Mucosa of stomach (tissue), 1 donor: ENCODE measurements around the gene DBI.

Experiments used
- H3K27me3 ChIP-seq: one replicate; pipeline ENCODE4 v1.7.0; 2013; ENCODE audit warnings: mild to moderate bottlenecking, low read length; ENCODE audit not compliant: control insufficient read depth, insufficient read depth
- H3K36me3 ChIP-seq: one replicate; pipeline ENCODE4 v1.7.0; 2013; ENCODE audit warnings: low read length; ENCODE audit not compliant: control insufficient read depth, insufficient read depth
- H3K4me1 ChIP-seq: one replicate; pipeline ENCODE4 v1.7.0; 2013; ENCODE audit warnings: mild to moderate bottlenecking, low read length; ENCODE audit not compliant: control insufficient read depth, insufficient read depth
- H3K4me3 ChIP-seq: one replicate; pipeline ENCODE4 v1.7.0; 2013; ENCODE audit warnings: low read length
- H3K9ac ChIP-seq: one replicate; pipeline ENCODE4 v1.7.0; 2013; ENCODE audit warnings: mild to moderate bottlenecking, low read length, moderate library complexity
- H3K9me3 ChIP-seq: one replicate; pipeline ENCODE4 v1.7.0; 2013; ENCODE audit warnings: mild to moderate bottlenecking, low read length, moderate library complexity; ENCODE audit not compliant: control insufficient read depth
- donor health status: Pancreatic carcinoma.

The DBI gene

DNA sequence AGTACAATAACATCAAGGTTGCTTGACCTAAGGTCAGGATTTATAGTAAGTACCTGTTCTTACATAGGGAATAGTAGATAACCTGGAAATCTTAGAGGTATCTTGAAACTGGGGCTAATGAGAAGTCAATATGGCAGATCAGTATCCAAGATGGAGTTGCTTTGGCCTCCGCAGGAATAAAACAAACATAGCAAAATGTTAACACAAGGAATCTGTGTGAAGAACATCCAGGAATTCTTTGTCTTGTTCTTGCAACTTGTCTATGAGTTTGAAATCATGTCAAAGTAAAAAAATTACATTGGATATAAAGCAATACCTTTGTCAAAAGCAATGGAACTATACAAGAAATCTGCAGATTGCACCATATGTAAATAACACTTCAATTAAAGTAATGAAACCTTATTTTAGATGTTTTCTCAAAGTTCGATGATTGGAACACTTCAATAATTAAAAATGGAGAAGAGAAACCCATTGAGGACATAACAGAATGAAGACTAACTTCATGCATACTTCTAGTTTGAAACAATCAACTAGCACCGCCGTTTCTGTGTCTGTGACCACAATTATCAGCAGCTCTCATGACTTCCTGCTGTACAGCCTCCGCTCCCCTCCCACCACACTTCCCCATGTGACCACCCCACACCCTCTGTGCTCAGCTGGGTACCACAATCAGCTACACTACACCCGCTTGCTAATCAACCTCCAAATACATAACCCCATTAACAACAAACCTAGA lies 27.8 kb upstream of the DBI start:
- Histone ChIP-seq H3K4me3 (no peak overlapping the region), H3K4me1 (no peaks in the 10 kb centered on the region), H3K36me3 (no peaks in the 10 kb centered on the region), H3K9ac (no peak overlapping the region), H3K27me3 (no peaks in the 10 kb centered on the region), H3K9me3 (no peaks in the 10 kb centered on the region)

DNA sequence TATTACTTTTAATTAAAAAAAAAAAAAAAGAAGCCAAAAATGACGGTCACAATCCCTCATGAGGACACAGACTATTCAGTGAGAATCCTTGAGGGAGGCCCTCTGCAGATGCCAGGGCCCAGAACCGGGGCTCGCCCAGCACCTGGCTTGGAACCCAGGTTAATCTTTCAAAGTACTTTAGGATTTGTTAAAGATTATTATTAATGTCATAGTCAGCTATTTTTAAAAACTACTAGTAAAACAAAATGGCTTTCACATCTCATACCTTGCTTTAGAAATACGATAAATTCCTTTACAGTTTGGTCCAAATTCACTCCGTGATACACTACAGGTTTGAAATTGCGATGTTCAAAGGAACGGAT lies 27.2 kb upstream of the DBI start:
- Histone ChIP-seq H3K36me3 (no peaks in the 10 kb centered on the region), H3K27me3 (no peaks in the 10 kb centered on the region), H3K9me3 (no peaks in the 10 kb centered on the region), H3K4me3 (no peak overlapping the region), H3K9ac (no peak overlapping the region), H3K4me1 (no peaks in the 10 kb centered on the region)

DNA sequence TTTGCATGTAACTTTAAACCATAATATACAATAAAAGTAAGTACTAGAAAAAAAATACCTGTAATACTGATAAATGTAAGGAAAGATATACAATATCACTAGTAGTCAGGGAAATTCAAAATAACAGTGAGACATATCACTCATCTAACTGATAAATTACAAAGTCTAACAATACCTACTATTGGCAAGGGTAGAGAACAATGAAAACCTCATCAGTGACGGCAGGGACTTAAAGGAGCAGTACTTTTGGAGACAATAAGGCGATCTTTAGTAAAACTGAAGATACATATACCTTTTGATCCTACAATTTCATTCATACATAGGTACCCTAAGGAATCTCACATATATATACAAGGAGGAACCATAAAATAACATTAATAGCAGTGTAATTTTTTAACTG lies 25.1 kb upstream of the DBI start:
- H3K9me3 ChIP-seq: no peaks in the 10 kb centered on the region
- no peak overlapping the region for H3K9ac ChIP-seq
- no peaks in the 10 kb centered on the region for H3K36me3 ChIP-seq
- H3K4me1 ChIP-seq: no peaks in the 10 kb centered on the region
- H3K4me3 ChIP-seq: no peak overlapping the region
- no peaks in the 10 kb centered on the region for H3K27me3 ChIP-seq

DNA sequence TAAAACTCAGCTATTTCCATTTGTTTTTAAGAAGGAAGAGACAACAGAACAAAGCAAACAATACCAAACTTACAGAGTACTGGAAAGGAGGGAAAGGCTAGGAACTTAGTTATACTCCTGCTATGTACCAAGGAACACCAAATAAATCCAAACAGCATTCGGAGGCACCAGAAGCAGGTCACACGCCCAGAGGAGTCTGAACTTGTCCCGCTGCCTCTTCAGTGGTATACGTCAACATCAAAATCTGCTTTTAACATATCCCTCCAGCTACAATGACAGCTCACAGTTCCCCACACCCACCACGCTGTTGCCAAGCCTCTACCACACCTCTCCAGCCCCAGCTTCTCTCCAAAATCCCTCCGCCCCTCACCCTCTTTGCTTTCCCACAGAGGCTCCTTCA lies 17.5 kb upstream of the DBI start:
- no peaks in the 10 kb centered on the region for H3K36me3 ChIP-seq
- H3K4me3 ChIP-seq: no peak overlapping the region
- H3K27me3 ChIP-seq: no peaks in the 10 kb centered on the region
- H3K9me3 ChIP-seq: no peaks in the 10 kb centered on the region
- H3K9ac ChIP-seq: no peak overlapping the region
- H3K4me1 ChIP-seq: peaks cover 6% of the 10 kb centered on the region

DNA sequence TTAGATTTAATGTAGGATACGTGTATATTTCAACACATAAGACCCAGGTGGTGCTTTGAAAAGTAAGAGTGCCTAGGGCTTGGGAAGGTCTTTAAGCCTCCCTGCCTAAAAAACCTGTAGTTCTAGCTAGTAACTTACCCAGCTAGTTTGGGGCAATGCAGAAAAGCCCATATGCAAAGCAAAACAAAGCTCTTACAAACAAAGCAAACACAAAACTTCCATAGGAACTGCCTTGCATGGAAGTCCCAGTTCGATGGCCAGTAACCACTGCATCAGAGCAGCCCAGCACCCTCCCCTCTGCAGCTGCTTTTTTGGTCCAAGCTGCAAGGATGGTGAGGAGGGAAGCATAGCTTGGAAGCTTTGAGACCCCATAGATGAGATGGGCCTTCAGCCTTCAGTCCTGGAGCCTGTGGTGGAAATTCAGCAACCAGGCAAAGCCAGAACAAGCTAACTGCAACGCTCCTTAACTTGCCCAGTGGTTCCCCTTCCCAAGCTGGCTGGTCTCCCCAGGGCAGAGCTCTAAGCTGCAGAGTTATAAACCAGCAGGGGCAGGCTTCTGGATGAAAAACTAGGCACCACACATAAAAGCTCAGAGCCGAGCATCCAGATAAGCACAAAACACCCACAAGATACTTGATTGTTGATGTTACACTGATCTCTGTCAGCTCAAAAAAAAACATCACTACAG lies 16.3 kb upstream of the DBI start:
- H3K9ac ChIP-seq: no peak overlapping the region
- H3K4me1 ChIP-seq: peaks cover 6% of the 10 kb centered on the region
- H3K36me3 ChIP-seq: no peaks in the 10 kb centered on the region
- H3K9me3 ChIP-seq: no peaks in the 10 kb centered on the region
- H3K27me3 ChIP-seq: no peaks in the 10 kb centered on the region
- H3K4me3 ChIP-seq: no peak overlapping the region

DNA sequence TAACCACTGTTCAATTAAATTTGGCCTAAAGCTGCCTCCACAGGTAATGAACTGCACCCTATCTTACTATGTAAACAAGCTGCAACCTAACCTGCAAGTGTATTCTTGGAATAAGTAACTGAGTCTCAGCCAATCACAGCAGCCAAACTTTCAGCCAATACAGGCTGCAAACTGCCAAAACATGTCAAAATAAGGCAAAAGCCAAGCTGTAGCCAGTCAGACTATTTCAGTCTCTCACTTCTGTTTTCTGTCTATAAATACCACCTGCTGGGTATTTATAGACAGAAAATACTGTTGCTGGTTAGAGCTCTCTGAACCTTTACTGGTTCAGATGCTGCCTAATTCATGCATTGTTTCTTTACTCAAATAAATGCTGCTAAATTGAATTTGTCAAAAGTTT lies 14.4 kb upstream of the DBI start:
- Histone ChIP-seq H3K36me3 (no peaks in the 10 kb centered on the region), H3K4me3 (no peak overlapping the region), H3K9ac (no peak overlapping the region), H3K9me3 (no peaks in the 10 kb centered on the region), H3K4me1 (peaks cover 6% of the 10 kb centered on the region), H3K27me3 (no peaks in the 10 kb centered on the region)

DNA sequence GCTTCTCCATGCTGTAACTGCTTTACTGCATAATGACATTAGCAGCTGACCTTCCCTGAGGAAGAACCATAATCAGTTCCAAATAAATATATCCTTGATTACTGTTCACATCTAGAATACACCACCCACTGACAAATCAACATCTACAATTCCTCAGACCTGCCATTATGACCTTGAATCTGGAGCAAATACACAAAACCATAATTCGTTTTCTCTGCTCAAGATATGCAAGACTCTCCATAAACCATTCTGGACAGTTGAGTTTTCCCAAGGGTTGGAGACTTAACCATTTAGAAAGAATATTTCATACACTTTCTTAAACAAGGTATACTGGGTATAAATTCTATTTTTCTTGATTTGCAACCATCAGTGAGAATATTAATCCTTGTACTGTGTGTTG lies 11.9 kb upstream of the DBI start:
- Histone ChIP-seq H3K4me1 (peaks cover 6% of the 10 kb centered on the region), H3K4me3 (no peak overlapping the region), H3K27me3 (no peaks in the 10 kb centered on the region), H3K9ac (no peak overlapping the region), H3K36me3 (no peaks in the 10 kb centered on the region), H3K9me3 (no peaks in the 10 kb centered on the region)

DNA sequence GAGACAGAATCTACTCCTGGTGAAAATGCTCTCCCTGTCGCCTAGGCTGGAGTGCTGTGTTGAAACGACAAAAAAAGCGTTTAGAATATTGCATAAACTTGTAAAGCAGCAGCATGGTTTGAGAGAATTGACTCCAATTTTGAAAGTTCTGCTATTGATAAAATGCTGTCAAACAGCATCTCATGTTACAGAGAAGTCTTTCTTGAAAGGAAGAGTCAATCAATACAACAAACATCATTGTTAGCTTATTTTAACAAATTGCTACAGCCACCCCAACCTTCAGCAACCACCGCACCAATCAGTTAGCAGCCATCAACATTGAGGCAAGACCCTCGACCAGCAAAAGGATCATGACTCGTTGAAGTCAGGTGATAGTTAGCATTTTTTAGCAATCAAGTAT lies 7.0 kb upstream of the DBI start:
- no peaks in the 10 kb centered on the region for H3K36me3 ChIP-seq
- no peak overlapping the region for H3K4me3 ChIP-seq

DNA sequence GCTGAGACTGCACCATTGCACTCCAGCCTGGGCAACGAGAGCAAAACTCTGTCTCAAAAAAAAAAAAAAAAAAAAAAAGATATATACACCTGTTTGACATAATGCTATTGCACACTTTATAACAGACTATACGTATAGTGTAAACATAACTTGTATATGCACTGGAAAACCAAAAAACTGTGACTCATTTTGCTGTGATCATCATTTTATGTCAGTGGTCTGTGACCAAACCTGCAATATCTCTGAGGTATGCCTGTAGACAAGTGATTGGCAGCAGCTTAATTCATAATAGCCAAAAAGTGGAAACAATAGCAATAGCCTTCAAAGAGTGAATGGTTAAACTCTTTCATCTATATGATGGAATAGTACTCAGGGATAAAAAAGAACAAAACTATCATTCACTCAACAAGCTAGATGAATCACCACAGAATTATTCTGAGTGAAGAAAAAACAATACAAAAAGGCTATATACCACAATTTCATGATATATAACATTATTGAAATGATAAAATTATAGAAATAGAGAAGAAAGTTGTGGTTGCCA lies 6.3 kb upstream of the DBI start:
- Histone ChIP-seq H3K4me3 (no peak overlapping the region), H3K36me3 (no peaks in the 10 kb centered on the region), H3K27me3 (no peaks in the 10 kb centered on the region), H3K4me1 (peaks cover 16% of the 10 kb centered on the region), H3K9me3 (no peaks in the 10 kb centered on the region), H3K9ac (no peak overlapping the region)

More for the DNA sequence above, 7.0 kb upstream of the DBI start:
- Histone ChIP-seq H3K9me3 (no peaks in the 10 kb centered on the region), H3K27me3 (no peaks in the 10 kb centered on the region), H3K9ac (no peak overlapping the region), H3K4me1 (peaks cover 11% of the 10 kb centered on the region)

DNA sequence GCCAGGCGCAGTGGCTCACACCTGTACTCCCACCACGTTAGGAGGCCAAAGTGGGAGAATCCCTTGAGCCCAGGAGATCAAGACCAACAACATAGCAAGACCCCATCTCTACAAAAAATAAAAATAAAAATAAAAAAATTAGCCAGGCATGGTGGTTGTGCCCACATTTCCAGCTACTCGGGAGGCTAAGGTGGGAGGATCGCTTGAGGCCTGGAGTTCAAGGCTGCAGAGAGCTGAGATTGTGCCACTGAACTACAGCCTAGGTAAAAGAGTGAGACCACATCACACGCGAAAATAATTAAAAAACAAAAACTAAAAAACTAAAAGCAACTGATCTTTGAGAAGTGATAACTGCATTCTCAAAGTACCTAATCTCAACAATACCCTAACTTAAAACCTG lies 2.0 kb upstream of the DBI start:
- Histone ChIP-seq H3K36me3 (no peaks in the 10 kb centered on the region), H3K4me1 (peaks cover 41% of the 10 kb centered on the region), H3K4me3 (no peak overlapping the region), H3K9me3 (no peaks in the 10 kb centered on the region), H3K9ac (no peak overlapping the region), H3K27me3 (no peaks in the 10 kb centered on the region)

DNA sequence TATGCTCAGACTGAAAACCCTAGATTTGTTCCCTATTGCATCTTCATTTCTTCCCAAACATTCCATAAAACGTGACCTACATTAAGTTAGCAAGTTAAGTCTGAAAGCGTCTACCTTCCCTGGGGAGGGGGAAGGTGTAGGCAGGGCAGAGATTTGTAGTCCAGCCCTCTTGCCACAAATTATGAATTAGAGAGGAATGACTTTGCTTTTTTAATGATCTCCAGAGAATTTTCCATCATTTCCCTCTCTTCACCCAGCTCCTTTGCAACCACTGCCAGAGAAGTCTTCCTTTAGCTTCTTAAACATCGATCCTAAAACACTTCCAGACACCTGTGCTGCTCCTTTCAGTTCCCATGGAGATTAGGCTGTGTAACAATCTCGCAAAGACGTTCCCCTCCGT lies 1.3 kb upstream of the DBI start:
- H3K4me1 ChIP-seq: peaks cover 41% of the 10 kb centered on the region
- H3K9ac ChIP-seq: peak overlapping the region; percentile 82
- H3K27me3 ChIP-seq: no peaks in the 10 kb centered on the region
- no peaks in the 10 kb centered on the region for H3K36me3 ChIP-seq
- peak overlapping the region; percentile 98 for H3K4me3 ChIP-seq
- H3K9me3 ChIP-seq: no peaks in the 10 kb centered on the region

DNA sequence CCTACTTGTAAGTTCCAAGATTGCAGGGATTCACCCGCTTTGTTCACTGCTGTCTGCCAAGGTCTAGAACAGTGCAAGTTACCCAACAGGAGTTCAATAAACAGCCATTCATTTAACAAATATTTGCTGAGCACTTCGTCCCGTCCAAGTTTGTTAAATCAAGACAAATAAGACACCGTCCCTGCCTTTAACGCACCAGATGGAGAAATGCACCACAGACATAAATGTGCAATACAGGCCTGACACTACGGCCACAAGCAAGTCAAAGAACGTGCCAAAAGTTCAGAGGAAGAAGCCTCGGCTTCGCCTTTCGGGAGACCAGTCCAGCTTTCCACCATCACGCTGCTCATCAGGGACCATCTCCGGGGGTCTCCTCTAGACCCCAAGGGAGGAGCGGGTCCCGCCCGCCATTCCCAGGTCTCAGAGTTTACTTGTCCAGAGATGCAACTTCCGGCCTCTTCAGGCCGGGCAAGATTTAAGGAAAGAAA lies 572 bp upstream of the DBI start:
- Histone ChIP-seq H3K9me3 (no peaks in the 10 kb centered on the region), H3K36me3 (no peaks in the 10 kb centered on the region), H3K4me3 (peak overlapping the region; percentile 98), H3K27me3 (no peaks in the 10 kb centered on the region), H3K9ac (peak overlapping the region; percentile 82), H3K4me1 (peaks cover 41% of the 10 kb centered on the region)
